NCI-H446 treated with DMSO at 0.1 percent for 48 hours (cell line): Measurements from ENCODE around the gene COL16A1.

Experiments used
- DNase-seq: peaks from one replicate; lab custom pipeline; 2025; lab: John Stamatoyannopoulos, UW

COL16A1 gene

GRCh38 chr1:31624731-31625514 lies 78.9 kb downstream of the COL16A1 start:
- no peak for DNase-seq

- DNase-seq, result no peak
These were observed 79.5 kb downstream of the COL16A1 start for GRCh38 chr1:31624309-31624708.

GRCh38 chr1:31623365-31623764 lies 80.5 kb downstream of the COL16A1 start:
- no peak for DNase-seq

- no peak for DNase-seq
These were observed 81.7 kb downstream of the COL16A1 start for GRCh38 chr1:31621847-31622730.

- DNase-seq, result no peak
These were observed 82.4 kb downstream of the COL16A1 start for GRCh38 chr1:31621498-31621820.

GRCh38 chr1:31620631-31621497 lies 83.0 kb downstream of the COL16A1 start:
- no peak for DNase-seq

- DNase-seq, result no peak
These were observed 84.6 kb downstream of the COL16A1 start for GRCh38 chr1:31618916-31619846.

- no peak for DNase-seq
These were observed 85.7 kb downstream of the COL16A1 start for GRCh38 chr1:31617916-31618746.

GRCh38 chr1:31617218-31617915 lies 86.5 kb downstream of the COL16A1 start, which contains the start of gene HCRTR1:
Gene HCRTR1, plus strand, starts transcription at chr1:31617689. Its CDS starts 1,504 bp downstream, at chr1:31619193.
- DNase-seq, result no peak

GRCh38 chr1:31615939-31616338 lies 87.9 kb downstream of the COL16A1 start:
- no peak for DNase-seq

- no peak for DNase-seq
These were observed 88.4 kb downstream of the COL16A1 start for GRCh38 chr1:31615414-31615813.

- no peak for DNase-seq
These were observed 89.3 kb downstream of the COL16A1 start for GRCh38 chr1:31614414-31615005.

GRCh38 chr1:31609514-31610118 lies 94.2 kb downstream of the COL16A1 start:
- no peak for DNase-seq

- no peak for DNase-seq
These were observed 96.5 kb downstream of the COL16A1 start for GRCh38 chr1:31607360-31607759.

- DNase-seq, result no peak
These were observed 97.8 kb downstream of the COL16A1 start for GRCh38 chr1:31605908-31606427.
